ENCODE results near the gene LYZL1. TPM values are rescaled to one million over a fixed set of nuclear protein-coding genes. Genes with fewer than 3 reads are reported as not detected.

Gene LYZL1
- total RNA-seq, 1 experiment from 2014 or later: not detected

DNA sequence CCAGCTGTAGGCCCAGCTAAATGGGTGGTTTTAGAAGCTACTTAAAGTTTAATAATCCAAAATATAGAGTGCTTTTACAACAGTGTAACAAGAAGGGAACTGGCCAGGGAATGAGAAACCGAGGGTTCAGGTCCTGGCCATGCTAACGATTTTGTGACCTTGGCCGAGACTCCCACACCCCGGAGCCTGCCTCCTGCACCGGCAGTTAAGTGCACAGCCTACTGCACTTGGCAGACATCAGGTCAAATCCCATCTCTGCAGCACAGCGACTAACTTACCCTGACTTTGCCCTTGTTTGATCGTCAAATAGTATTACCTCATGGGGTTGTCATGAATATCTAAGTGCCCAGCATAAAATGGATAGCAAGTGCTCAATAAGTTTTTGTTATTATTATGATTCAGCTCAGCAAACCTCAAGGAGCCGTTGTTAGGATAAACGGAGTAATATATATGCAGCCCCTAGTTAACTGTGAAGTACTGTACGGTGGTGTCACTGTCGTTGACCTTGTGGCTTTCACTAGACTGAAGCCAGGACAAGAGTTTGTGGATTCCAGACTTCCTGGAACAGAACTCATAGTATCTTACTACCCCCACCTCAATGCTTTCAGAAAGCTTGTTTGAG, 35.5 kb downstream of the LYZL1 start:
- DNase-seq (ENCODE audit: low read depth, low spot score) (no peak), ATAC-seq (no peak)
- H3K27me3 ChIP-seq (ENCODE audit: insufficient read depth, low read length): peaks cover 4% of the 10 kb centered on the region; the same call in 1 of the 2 replicates
- H3K4me3 ChIP-seq (replicated peaks in 1 of 2; ENCODE audit: low read depth in 1 of 2, low read length in 2 of 2): no peak overlapping the region
- H3K27ac ChIP-seq (ENCODE audit: low read depth, low read length): no peak overlapping the region
- ChIA-PET CTCF (no interaction called here), POLR2A (no interaction called here), RAD21 (ENCODE audit: low non-redundant PET in 1 of 2, low total read pairs in 2 of 2, uncharacterized antibody in 2 of 2, unreplicated experiment in 2 of 2) (no interaction called here)
- no peaks in the 10 kb centered on the region for H3K4me1 ChIP-seq (ENCODE audit: control insufficient read depth in 1 of 2, insufficient read depth in 2 of 2, low read length in 2 of 2)
- intact Hi-C loops (cut with micrococcal nuclease): no loop called here
- no peak overlapping the region for H3K4me2 ChIP-seq (ENCODE audit: low read length)
- no TSS peak for BruUV-seq (replicated peaks)
- H4K20me1 ChIP-seq (ENCODE audit: insufficient read depth): no peaks in the 10 kb centered on the region
- no peaks in the 10 kb centered on the region for H3K9me2 ChIP-seq (ENCODE audit: insufficient read depth)
- H3K9ac ChIP-seq (ENCODE audit: low read length): no peak overlapping the region
- H2AFZ ChIP-seq (ENCODE audit: low read depth, low read length, poor library complexity, severe bottlenecking): no peak overlapping the region
- no peaks in the 10 kb centered on the region for H3K9me3 ChIP-seq (ENCODE audit: control insufficient read depth in 1 of 2, insufficient read depth in 1 of 2, low read depth in 1 of 2, low read length in 2 of 2)
- H3K79me2 ChIP-seq (ENCODE audit: insufficient read depth, low read length): no peaks in the 10 kb centered on the region
- H3K36me3 ChIP-seq (ENCODE audit: control insufficient read depth in 1 of 2, insufficient read depth in 2 of 2, low read length in 2 of 2): no peaks in the 10 kb centered on the region
- TF ChIP-seq JUND (IDR thresholded peaks at IDR 0.05) (no peak), CBX3 (IDR thresholded peaks at IDR 0.05; ENCODE audit: low read depth) (no peak), TCF7L2 (IDR thresholded peaks at IDR 0.05; ENCODE audit: borderline replicate concordance, extremely low read depth, insufficient read depth, insufficient read length) (no peak), ELF1 (IDR thresholded peaks at IDR 0.05; ENCODE audit: borderline replicate concordance, low read depth) (no peak), ZNF274 (IDR thresholded peaks at IDR 0.05; ENCODE audit: low read depth, low read length) (no peak), YY1 (IDR thresholded peaks at IDR 0.05; ENCODE audit: extremely low read depth, insufficient replicate concordance, low read depth, low read length) (no peak), FOSL1 (IDR thresholded peaks at IDR 0.05; ENCODE audit: low read depth) (no peak), EZH2 (IDR thresholded peaks at IDR 0.05) (no peak), EZH2phosphoT487 (IDR thresholded peaks at IDR 0.05; ENCODE audit: borderline replicate concordance) (no peak), ZFX (IDR thresholded peaks at IDR 0.05) (no peak), POLR2AphosphoS5 (IDR thresholded peaks at IDR 0.05; ENCODE audit: low read depth, low read length) (no peak), SP1 (IDR thresholded peaks at IDR 0.05; ENCODE audit: low read depth) (no peak), CEBPB (IDR thresholded peaks at IDR 0.05; ENCODE audit: low read depth) (no peak)
- TF ChIP-seq, protein P1, sequence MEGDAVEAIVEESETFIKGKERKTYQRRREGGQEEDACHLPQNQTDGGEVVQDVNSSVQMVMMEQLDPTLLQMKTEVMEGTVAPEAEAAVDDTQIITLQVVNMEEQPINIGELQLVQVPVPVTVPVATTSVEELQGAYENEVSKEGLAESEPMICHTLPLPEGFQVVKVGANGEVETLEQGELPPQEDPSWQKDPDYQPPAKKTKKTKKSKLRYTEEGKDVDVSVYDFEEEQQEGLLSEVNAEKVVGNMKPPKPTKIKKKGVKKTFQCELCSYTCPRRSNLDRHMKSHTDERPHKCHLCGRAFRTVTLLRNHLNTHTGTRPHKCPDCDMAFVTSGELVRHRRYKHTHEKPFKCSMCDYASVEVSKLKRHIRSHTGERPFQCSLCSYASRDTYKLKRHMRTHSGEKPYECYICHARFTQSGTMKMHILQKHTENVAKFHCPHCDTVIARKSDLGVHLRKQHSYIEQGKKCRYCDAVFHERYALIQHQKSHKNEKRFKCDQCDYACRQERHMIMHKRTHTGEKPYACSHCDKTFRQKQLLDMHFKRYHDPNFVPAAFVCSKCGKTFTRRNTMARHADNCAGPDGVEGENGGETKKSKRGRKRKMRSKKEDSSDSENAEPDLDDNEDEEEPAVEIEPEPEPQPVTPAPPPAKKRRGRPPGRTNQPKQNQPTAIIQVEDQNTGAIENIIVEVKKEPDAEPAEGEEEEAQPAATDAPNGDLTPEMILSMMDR (IDR thresholded peaks at IDR 0.05 in 2 of 3, conservative IDR thresholded peaks at IDR 0.05 in 1 of 3; ENCODE audit: borderline replicate concordance in 1 of 3, insufficient read depth in 1 of 3, low read depth in 2 of 3, low read length in 2 of 3): no peak
